ENCODE measurements around the gene CLPSL1. TPM values are rescaled to one million over a fixed set of nuclear protein-coding genes. Genes with fewer than 3 reads are reported as not detected.

Gene CLPSL1
- total and polyA plus RNA-seq, 2 of the 4 experiments (the other 2 are of a cell fraction): not detected

DNA sequence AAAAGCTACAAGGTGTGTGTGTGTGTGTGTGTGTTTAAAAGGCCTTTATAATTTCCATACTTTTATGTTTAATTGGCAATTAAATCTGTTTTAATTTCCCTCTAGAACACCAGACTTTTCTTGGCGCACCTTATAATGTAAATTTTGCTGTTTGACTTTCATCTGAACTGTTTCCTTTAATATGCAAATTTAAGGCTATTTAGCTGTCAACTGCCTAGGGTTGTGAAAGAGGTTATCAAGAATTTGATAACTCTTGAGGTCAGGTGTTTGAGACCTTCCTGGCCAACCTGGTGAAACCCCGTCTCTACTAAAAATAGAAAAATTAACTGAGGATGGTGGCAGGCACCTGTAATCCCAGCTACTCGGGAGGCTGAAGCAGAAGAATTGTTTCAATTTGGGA is 20.3 kb downstream of the CLPSL1 start:
- no peak overlapping the region for H3K14ac ChIP-seq (replicated peaks; ENCODE audit: low read depth, low read length)
- in situ Hi-C loops (cut with MboI; ENCODE audit: low sequenced_read_pairs): no loop called here
- ATAC-seq (ENCODE audit: low read depth) (no peak), DNase-seq (no peak)
- H2BK15ac ChIP-seq (ENCODE audit: low read depth, low read length): no peak overlapping the region
- POLR2A ChIA-PET (ENCODE audit: unreplicated experiment): no interaction called here
- H2BK20ac ChIP-seq (ENCODE audit: low read depth, low read length): no peak overlapping the region
- H4K91ac ChIP-seq (ENCODE audit: insufficient read depth, low read depth, low read length): no peak overlapping the region
- no peak overlapping the region for H2BK5ac ChIP-seq (ENCODE audit: low read depth, low read length, poor library complexity, severe bottlenecking)
- no peaks in the 10 kb centered on the region for H3K9me3 ChIP-seq (ENCODE audit: control insufficient read depth, insufficient read depth, low read length)
- H3K27ac ChIP-seq (ENCODE audit: insufficient read depth, low read length): no peak overlapping the region
- no peak overlapping the region for H3K23ac ChIP-seq (ENCODE audit: low read depth, low read length)
- no peak overlapping the region for H2AK9ac ChIP-seq (replicated peaks; ENCODE audit: low read depth, low read length, poor library complexity)
- H3K27me3 ChIP-seq (ENCODE audit: control insufficient read depth, insufficient read depth, low read length): peaks cover 25% of the 10 kb centered on the region
- H3K18ac ChIP-seq (ENCODE audit: low read depth, low read length): no peak overlapping the region
- no peak overlapping the region for H3K9ac ChIP-seq (ENCODE audit: low read depth, low read length)
- TF ChIP-seq RAD21 (IDR thresholded peaks at IDR 0.05; ENCODE audit: low read length): no peak
- TF ChIP-seq RCOR1 (IDR thresholded peaks at IDR 0.05; ENCODE audit: insufficient replicate concordance, low read length): no peak
- TF ChIP-seq, protein P1, sequence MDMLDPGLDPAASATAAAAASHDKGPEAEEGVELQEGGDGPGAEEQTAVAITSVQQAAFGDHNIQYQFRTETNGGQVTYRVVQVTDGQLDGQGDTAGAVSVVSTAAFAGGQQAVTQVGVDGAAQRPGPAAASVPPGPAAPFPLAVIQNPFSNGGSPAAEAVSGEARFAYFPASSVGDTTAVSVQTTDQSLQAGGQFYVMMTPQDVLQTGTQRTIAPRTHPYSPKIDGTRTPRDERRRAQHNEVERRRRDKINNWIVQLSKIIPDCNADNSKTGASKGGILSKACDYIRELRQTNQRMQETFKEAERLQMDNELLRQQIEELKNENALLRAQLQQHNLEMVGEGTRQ (IDR thresholded peaks at IDR 0.05; ENCODE audit: low read depth, low read length): no peak
- no peak for TF ChIP-seq BHLHE40 (IDR thresholded peaks at IDR 0.05; ENCODE audit: low read depth, low read length)
- no peak for TF ChIP-seq MXI1 (IDR thresholded peaks at IDR 0.05; ENCODE audit: borderline replicate concordance, low read depth, low read length)
- TF ChIP-seq POLR2A (IDR thresholded peaks at IDR 0.05; ENCODE audit: low read depth, low read length): no peak
- TF ChIP-seq CHD1 (IDR thresholded peaks at IDR 0.05; ENCODE audit: low read depth, low read length): no peak
- no peak for TF ChIP-seq NFE2L2 (IDR thresholded peaks at IDR 0.05; ENCODE audit: low read depth, low read length)
- TF ChIP-seq, protein P2, sequence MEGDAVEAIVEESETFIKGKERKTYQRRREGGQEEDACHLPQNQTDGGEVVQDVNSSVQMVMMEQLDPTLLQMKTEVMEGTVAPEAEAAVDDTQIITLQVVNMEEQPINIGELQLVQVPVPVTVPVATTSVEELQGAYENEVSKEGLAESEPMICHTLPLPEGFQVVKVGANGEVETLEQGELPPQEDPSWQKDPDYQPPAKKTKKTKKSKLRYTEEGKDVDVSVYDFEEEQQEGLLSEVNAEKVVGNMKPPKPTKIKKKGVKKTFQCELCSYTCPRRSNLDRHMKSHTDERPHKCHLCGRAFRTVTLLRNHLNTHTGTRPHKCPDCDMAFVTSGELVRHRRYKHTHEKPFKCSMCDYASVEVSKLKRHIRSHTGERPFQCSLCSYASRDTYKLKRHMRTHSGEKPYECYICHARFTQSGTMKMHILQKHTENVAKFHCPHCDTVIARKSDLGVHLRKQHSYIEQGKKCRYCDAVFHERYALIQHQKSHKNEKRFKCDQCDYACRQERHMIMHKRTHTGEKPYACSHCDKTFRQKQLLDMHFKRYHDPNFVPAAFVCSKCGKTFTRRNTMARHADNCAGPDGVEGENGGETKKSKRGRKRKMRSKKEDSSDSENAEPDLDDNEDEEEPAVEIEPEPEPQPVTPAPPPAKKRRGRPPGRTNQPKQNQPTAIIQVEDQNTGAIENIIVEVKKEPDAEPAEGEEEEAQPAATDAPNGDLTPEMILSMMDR (conservative IDR thresholded peaks at IDR 0.05; ENCODE audit: low read depth, low read length): no peak
- TF ChIP-seq CEBPB (IDR thresholded peaks at IDR 0.05; ENCODE audit: low read depth, low read length): no peak
- no peak for TF ChIP-seq MAFK (IDR thresholded peaks at IDR 0.05; ENCODE audit: low read depth, low read length)
- TF ChIP-seq SMC3 (IDR thresholded peaks at IDR 0.05; ENCODE audit: low read depth, low read length): no peak
- no peak for TF ChIP-seq MAZ (IDR thresholded peaks at IDR 0.05; ENCODE audit: borderline replicate concordance, low read depth, low read length)
- no peak overlapping the region for H3K4me3 ChIP-seq (ENCODE audit: insufficient read depth, low read depth, low read length)
- no peaks in the 10 kb centered on the region for H3K36me3 ChIP-seq (ENCODE audit: control insufficient read depth, insufficient read depth, low read length)
- H4K20me1 ChIP-seq (ENCODE audit: insufficient read depth, low read length): no peaks in the 10 kb centered on the region
- no peak overlapping the region for H4K5ac ChIP-seq (ENCODE audit: low read depth, low read length)
- intact Hi-C loops (cut with micrococcal nuclease): no loop called here
- no peak overlapping the region for H4K8ac ChIP-seq (ENCODE audit: low read depth in 2 of 2, low read length in 2 of 2)
- CTCF ChIA-PET: no interaction called here
- WGBS, 2 experiments (ENCODE audit: extremely low coverage in 2 of 2, insufficient read length in 1 of 2): no CpG with 5 or more reads among the region's 3 CpGs
- dilution Hi-C loops (cut with HindIII; ENCODE audit: low sequenced_read_pairs, unreplicated experiment): no loop called here
- no peak overlapping the region for H3K4me2 ChIP-seq (ENCODE audit: low read depth, low read length)
- H3K56ac ChIP-seq (ENCODE audit: extremely low read depth, insufficient read depth, low read length): no peak overlapping the region
- H2AFZ ChIP-seq (replicated peaks; ENCODE audit: low read length, poor library complexity): no peak overlapping the region
- H2BK120ac ChIP-seq (ENCODE audit: low read depth, low read length): no peak overlapping the region
- no peaks in the 10 kb centered on the region for H3K4me1 ChIP-seq (ENCODE audit: control insufficient read depth, insufficient read depth, low read length)
- H3K79me1 ChIP-seq (ENCODE audit: low read depth in 1 of 2, low read length in 2 of 2): no peaks in the 10 kb centered on the region
- H3K4ac ChIP-seq (ENCODE audit: low read depth, low read length): no peak overlapping the region
- H2AK5ac ChIP-seq (ENCODE audit: low read depth, low read length): no peak overlapping the region
- no peaks in the 10 kb centered on the region for H3K9me1 ChIP-seq (ENCODE audit: insufficient read depth, low read length)
- no TSS peak for BruUV-seq (replicated peaks)
